Natural killer cell (primary cell): ENCODE measurements around the gene KLRD1. TPM values are rescaled to one million over a fixed set of nuclear protein-coding genes. Genes with fewer than 3 reads are reported as not detected.

Experiments
- ATAC-seq, 3 donors: fragments of 150-1000 bp in 2 of 3; fragments of 200-7000 bp in 1 of 3; cut with Tn5 transposase; 1 replicate in 1 of 3; 2 replicates in 2 of 3; pipeline ENCODE4 v1.10.0; 2021; ENCODE audit warnings: mild to moderate bottlenecking in 2 of 3, moderate library complexity in 2 of 3
- DNase-seq, 2 donors: peaks; one replicate each; pipeline versions ENCODE4 v3.0.0 to v3.0.0-alpha.2; 2013 to 2021; ENCODE audit warnings: mixed read lengths in 1 of 2
- H3K27ac ChIP-seq: one replicate; pipeline ENCODE4 v1.5.1; 2013; ENCODE audit warnings: mild to moderate bottlenecking, low read length
- H3K27me3 ChIP-seq: one replicate; pipeline ENCODE4 v1.6.1; 2013; ENCODE audit warnings: low read length; ENCODE audit not compliant: control insufficient read depth, insufficient read depth
- H3K36me3 ChIP-seq: one replicate; pipeline ENCODE4 v1.6.1; 2013; ENCODE audit warnings: low read length; ENCODE audit not compliant: control insufficient read depth, insufficient read depth
- H3K4me1 ChIP-seq: one replicate; pipeline ENCODE4 v1.6.1; 2013; ENCODE audit warnings: low read length; ENCODE audit not compliant: control insufficient read depth, insufficient read depth
- H3K4me3 ChIP-seq: one replicate; pipeline ENCODE4 v1.5.1; 2013; ENCODE audit warnings: low read length
- H3K9me3 ChIP-seq: one replicate; pipeline ENCODE4 v1.6.1; 2013; ENCODE audit warnings: low read length; ENCODE audit not compliant: control insufficient read depth, insufficient read depth
- H3K27ac Mint-ChIP-seq, 2 donors: one replicate each; pipeline ENCODE4 v1.8.0; 2022; ENCODE audit warnings: mild to moderate bottlenecking in 2 of 2, mixed read lengths in 2 of 2, moderate library complexity in 1 of 2
- H3K27me3 Mint-ChIP-seq, 2 donors: one replicate each; pipeline ENCODE4 v1.8.0; 2022; ENCODE audit warnings: low read depth in 2 of 2, mixed read lengths in 2 of 2
- H3K36me3 Mint-ChIP-seq: one replicate; pipeline ENCODE4 v1.8.0; 2022; ENCODE audit warnings: mixed read lengths
- H3K4me1 Mint-ChIP-seq, 2 donors: one replicate each; pipeline ENCODE4 v1.8.0; 2022; ENCODE audit warnings: mixed read lengths in 2 of 2
- H3K4me3 Mint-ChIP-seq: one replicate; pipeline ENCODE4 v1.8.0; 2022; ENCODE audit warnings: mild to moderate bottlenecking, moderate library complexity, mixed read lengths
- H3K9me3 Mint-ChIP-seq, 2 donors: one replicate each; pipeline ENCODE4 v1.8.0; 2022; ENCODE audit warnings: mixed read lengths in 2 of 2
- WGBS: methylation state at CpG from one replicate; pipeline ENCODE4 v1.1.7; 2013; ENCODE audit warnings: missing lambda C conversion rate; ENCODE audit not compliant: insufficient coverage; 5-methylcytosine and 5-hydroxymethylcytosine counted together
- intact Hi-C: fragments of 100-400 bp; cut with micrococcal nuclease; formaldehyde crosslinking; loops from one replicate; pipeline ENCODE4 v1.14.2; 2022
- total RNA-seq, 4 donors: library from RNA; stranded (reverse); fragments of 120-200 nt in 1 of 4; gene quantifications; one replicate each; pipeline versions ENCODE4 v1.2.3 to v1.2.4, GENCODE V29; 2013 to 2022
- TF ChIP-seq, protein P1 (sequence below): fragments of 200-600 bp; IDR thresholded peaks from one replicate; pipeline ENCODE4 v1.8.0; 2022; ENCODE audit warnings: antibody characterized with exemption

Gene KLRD1
- total RNA-seq, 3 donors from 2014 or later (not counting 1 experiment from before 2014, with no cell fraction given), result 568 to 782 (median 688) TPM

DNA sequence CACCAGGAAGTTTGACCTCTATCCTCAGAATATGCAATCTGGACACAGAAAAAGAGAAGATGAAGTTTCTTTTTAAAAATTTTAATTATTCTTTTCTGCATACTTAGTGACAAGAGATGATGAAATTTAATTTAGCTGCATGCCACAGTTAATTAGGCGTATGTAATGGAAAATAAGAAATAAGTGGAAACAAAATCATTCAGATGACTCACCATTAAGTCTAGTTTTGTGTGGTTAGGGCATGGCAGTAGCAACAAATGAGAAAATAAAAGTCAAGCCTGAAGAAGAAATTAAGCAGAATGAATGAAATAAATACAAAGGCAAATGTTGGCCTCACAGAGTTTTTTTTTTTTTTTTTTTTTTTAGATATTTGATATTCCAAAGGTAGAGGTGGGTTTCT, 30.9 kb upstream of the KLRD1 start:
- Mint-ChIP-seq H3K4me3 (peak overlapping the region; percentile 45), H3K9me3 (peaks cover 3 to 4% of the 10 kb centered on the region in 2 donors), H3K27me3 (no peaks in the 10 kb centered on the region), H3K4me1 (peaks cover 45 to 59% of the 10 kb centered on the region in 2 donors), H3K27ac (peak overlapping the region; percentile 72 to 73), H3K36me3 (peaks cover 7% of the 10 kb centered on the region)
- Histone ChIP-seq H3K27ac (peak overlapping the region; percentile 25), H3K9me3 (no peaks in the 10 kb centered on the region), H3K4me1 (peaks cover 22% of the 10 kb centered on the region), H3K4me3 (no peak overlapping the region), H3K27me3 (no peaks in the 10 kb centered on the region), H3K36me3 (no peaks in the 10 kb centered on the region)
- WGBS, result 33% methylated on average over 1 of the region's 1 CpG
- TF ChIP-seq, protein P1, sequence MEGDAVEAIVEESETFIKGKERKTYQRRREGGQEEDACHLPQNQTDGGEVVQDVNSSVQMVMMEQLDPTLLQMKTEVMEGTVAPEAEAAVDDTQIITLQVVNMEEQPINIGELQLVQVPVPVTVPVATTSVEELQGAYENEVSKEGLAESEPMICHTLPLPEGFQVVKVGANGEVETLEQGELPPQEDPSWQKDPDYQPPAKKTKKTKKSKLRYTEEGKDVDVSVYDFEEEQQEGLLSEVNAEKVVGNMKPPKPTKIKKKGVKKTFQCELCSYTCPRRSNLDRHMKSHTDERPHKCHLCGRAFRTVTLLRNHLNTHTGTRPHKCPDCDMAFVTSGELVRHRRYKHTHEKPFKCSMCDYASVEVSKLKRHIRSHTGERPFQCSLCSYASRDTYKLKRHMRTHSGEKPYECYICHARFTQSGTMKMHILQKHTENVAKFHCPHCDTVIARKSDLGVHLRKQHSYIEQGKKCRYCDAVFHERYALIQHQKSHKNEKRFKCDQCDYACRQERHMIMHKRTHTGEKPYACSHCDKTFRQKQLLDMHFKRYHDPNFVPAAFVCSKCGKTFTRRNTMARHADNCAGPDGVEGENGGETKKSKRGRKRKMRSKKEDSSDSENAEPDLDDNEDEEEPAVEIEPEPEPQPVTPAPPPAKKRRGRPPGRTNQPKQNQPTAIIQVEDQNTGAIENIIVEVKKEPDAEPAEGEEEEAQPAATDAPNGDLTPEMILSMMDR, result no peak
- intact Hi-C loops, result loop anchor here (5.0 kb wide), 1 partner anchor 36 kb away; no protein-coding TSS in a partner anchor
- peak in 1 of 3 donors; percentile 13 for ATAC-seq
- no peak for DNase-seq

DNA sequence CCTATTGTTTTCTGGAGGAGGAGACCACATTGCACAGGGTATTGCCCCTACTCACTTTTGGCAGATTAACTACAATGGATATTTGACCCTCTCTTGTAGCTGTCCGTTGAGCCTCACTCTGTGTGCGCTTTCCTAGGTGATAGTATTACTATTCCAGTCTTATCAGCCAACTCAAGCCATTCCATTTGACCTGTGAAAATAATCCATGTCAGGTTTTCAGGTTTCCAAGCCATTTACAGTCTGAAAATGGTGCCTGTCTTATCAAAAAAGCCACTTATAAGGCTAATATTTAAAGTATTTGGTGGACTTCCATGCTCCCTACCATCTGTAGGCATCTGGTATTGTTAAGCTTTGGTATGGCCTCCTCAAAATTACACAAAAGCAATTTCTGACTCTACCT, 29.6 kb upstream of the KLRD1 start:
- Mint-ChIP-seq H3K9me3 (peaks cover 3 to 4% of the 10 kb centered on the region in 2 donors), H3K4me1 (peaks cover 52 to 66% of the 10 kb centered on the region in 2 donors), H3K27ac (peak overlapping the region; percentile 86 to 92), H3K36me3 (peaks cover 7% of the 10 kb centered on the region), H3K27me3 (no peaks in the 10 kb centered on the region), H3K4me3 (peak overlapping the region; percentile 33)
- TF ChIP-seq, protein P1, result no peak
- peak overlapping the region; percentile 84 for H3K27ac ChIP-seq
- peaks cover 24% of the 10 kb centered on the region for H3K4me1 ChIP-seq
- WGBS, result 97% methylated on average over 2 of the region's 2 CpGs
- H3K36me3 ChIP-seq, result no peaks in the 10 kb centered on the region
- intact Hi-C loops, result loop anchor here (2.0 to 5.0 kb wide), 2 partner anchors 15 to 34 kb away; no protein-coding TSS in a partner anchor
- H3K9me3 ChIP-seq, result no peaks in the 10 kb centered on the region
- H3K27me3 ChIP-seq, result no peaks in the 10 kb centered on the region
- ATAC-seq (no peak), DNase-seq (no peak)
- no peak overlapping the region for H3K4me3 ChIP-seq

DNA sequence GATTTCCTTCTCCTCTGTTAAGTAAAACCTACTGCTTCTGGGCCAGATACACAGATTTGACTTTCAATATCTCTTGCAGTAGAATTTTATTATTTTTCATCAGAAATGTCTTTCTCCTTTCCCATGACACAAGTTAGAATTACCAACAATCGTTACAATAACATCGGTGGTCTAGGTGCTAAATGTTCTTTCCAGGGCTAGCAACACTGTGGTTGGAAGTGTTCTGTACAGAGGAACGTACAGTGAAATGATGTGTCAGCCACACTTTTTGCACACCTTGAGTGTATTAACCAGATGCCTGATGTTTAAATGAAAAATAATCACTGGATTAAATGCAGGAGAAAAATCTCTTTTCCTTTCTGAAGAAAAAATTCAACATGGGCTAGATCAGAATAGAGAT, 27.7 kb upstream of the KLRD1 start:
- no peaks in the 10 kb centered on the region for H3K36me3 ChIP-seq
- Mint-ChIP-seq H3K9me3 (peaks cover 3 to 4% of the 10 kb centered on the region in 2 donors), H3K4me1 (peaks cover 59 to 67% of the 10 kb centered on the region in 2 donors), H3K27me3 (no peaks in the 10 kb centered on the region), H3K27ac (peak overlapping the region; percentile 86 to 92), H3K36me3 (peaks cover 7% of the 10 kb centered on the region), H3K4me3 (peak overlapping the region; percentile 73)
- 25% methylated on average over 2 of the region's 3 CpGs for WGBS
- no peak overlapping the region for H3K4me3 ChIP-seq
- DNase-seq, result peak in 1 of 2 donors; percentile 50
- intact Hi-C loops, result loop anchor here (2.0 to 5.0 kb wide), 3 partner anchors 13 to 32 kb away; no protein-coding TSS in a partner anchor
- TF ChIP-seq, protein P1, result no peak
- H3K4me1 ChIP-seq, result peaks cover 35% of the 10 kb centered on the region
- ATAC-seq, result peak; percentile 78 to 93 (median 81)
- no peaks in the 10 kb centered on the region for H3K27me3 ChIP-seq
- H3K27ac ChIP-seq, result peak overlapping the region; percentile 84
- no peaks in the 10 kb centered on the region for H3K9me3 ChIP-seq

DNA sequence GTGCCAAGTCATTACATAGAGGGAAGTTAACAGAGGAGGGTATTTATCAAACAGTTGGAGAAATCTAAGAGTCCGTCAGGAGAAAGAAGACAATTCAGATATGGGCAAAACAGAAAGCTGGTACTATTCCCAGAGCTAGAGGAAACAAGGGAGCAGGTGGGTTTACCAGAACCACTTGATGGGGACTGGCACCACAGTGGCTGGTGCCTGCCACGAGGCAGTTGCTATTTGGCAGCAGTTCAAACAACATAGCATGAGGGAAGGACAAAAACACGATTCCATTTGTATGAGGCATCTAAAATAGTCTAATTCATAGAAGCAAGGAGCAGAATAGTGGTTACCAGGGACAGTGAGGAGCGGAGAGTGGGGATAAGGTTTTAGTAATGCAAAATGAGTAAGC, 24.6 kb upstream of the KLRD1 start:
- peaks cover 60 to 63% of the 10 kb centered on the region in 2 donors for H3K4me1 Mint-ChIP-seq
- DNase-seq, result no peak
- peaks cover 45% of the 10 kb centered on the region for H3K4me1 ChIP-seq
- H3K27me3 ChIP-seq, result no peaks in the 10 kb centered on the region
- H3K36me3 ChIP-seq, result no peaks in the 10 kb centered on the region
- peak overlapping the region; percentile 68 to 74 for H3K27ac Mint-ChIP-seq
- TF ChIP-seq, protein P1, result no peak
- H3K9me3 Mint-ChIP-seq, result peaks cover 2 to 3% of the 10 kb centered on the region in 2 donors
- WGBS, result 43% methylated on average over 4 of the region's 4 CpGs
- no peaks in the 10 kb centered on the region for H3K27me3 Mint-ChIP-seq
- H3K4me3 ChIP-seq, result no peak overlapping the region
- H3K27ac ChIP-seq, result peak overlapping the region; percentile 53
- intact Hi-C loops, result no loop called here
- H3K36me3 Mint-ChIP-seq, result peaks cover 7% of the 10 kb centered on the region
- H3K9me3 ChIP-seq, result no peaks in the 10 kb centered on the region
- no peak for ATAC-seq
- no peak overlapping the region for H3K4me3 Mint-ChIP-seq
